SK-N-MC (cell line): ENCODE measurements around the gene GOLGA2.

Experiments
- DNase-seq: peaks from one replicate; pipeline ENCODE4 v3.0.0-alpha.2; 2011; ENCODE audit warnings: low read depth, low spot score
- H3K27ac ChIP-seq: fragments of 200-600 bp; sonication (generic); 2 replicates; pipeline ENCODE4 v1.5.1; 2016; ENCODE audit warnings: mixed run types
- H3K36me3 ChIP-seq: fragments of 200-600 bp; sonication (generic); 2 replicates; pipeline ENCODE4 v1.6.1; 2017; ENCODE audit warnings: antibody characterized with exemption, low read length, mixed read lengths; ENCODE audit not compliant: insufficient read depth
- H3K4me3 ChIP-seq: fragments of 200-600 bp; sonication (generic); 2 replicates; pipeline ENCODE4 v1.5.1; 2016
- H3K9ac ChIP-seq: fragments of 200-600 bp; sonication (generic); 2 replicates; pipeline ENCODE4 v1.8.0; 2017; ENCODE audit warnings: mixed run types, mixed read lengths; ENCODE audit not compliant: insufficient read length
- H3K9me3 ChIP-seq: fragments of 200-600 bp; sonication (generic); 2 replicates; pipeline ENCODE4 v1.6.1; 2017; ENCODE audit warnings: low read depth, mild to moderate bottlenecking, antibody characterized with exemption, low read length, moderate library complexity, mixed read lengths
- EZH2 ChIP-seq: fragments of 200-600 bp; sonication (generic); IDR thresholded peaks from one replicate; pipeline ENCODE4 v1.6.1; 2017; ENCODE audit warnings: antibody characterized with exemption
- FOXP2 ChIP-seq: optimal IDR thresholded peaks from 2 replicates; pipeline ENCODE3; 2011; ENCODE audit warnings: mild to moderate bottlenecking, moderate library complexity; ENCODE audit not compliant: insufficient read depth; ENCODE audit errors: extremely low read length, control extremely low read depth
- POLR2AphosphoS5 ChIP-seq: IDR thresholded peaks from 2 replicates; pipeline ENCODE4 v1.6.1; 2012; ENCODE audit warnings: mild to moderate bottlenecking, low read depth, low read length, borderline replicate concordance

Gene GOLGA2

GRCh38 chr9:128316421-128316820 lies 40.6 kb upstream of the GOLGA2 start:
- H3K9ac ChIP-seq, result no peak overlapping the region
- no peak for TF ChIP-seq EZH2
- TF ChIP-seq POLR2AphosphoS5, result no peak
- TF ChIP-seq FOXP2, result no peak
- DNase-seq, result no peak
- no peak overlapping the region for H3K4me3 ChIP-seq
- no peak overlapping the region for H3K27ac ChIP-seq
- peaks cover 35% of the 10 kb centered on the region; the same call in 1 of the 2 replicates for H3K36me3 ChIP-seq
- H3K9me3 ChIP-seq, result no peaks in the 10 kb centered on the region

GRCh38 chr9:128314697-128315096 lies 38.9 kb upstream of the GOLGA2 start:
- Histone ChIP-seq H3K4me3 (no peak overlapping the region), H3K36me3 (peaks cover 46% of the 10 kb centered on the region)

GRCh38 chr9:128310461-128310860 lies 34.7 kb upstream of the GOLGA2 start:
- no peak for DNase-seq
- H3K4me3 ChIP-seq, result no peak overlapping the region
- peaks cover 38% of the 10 kb centered on the region for H3K36me3 ChIP-seq
- H3K9me3 ChIP-seq, result no peaks in the 10 kb centered on the region
- no peak overlapping the region for H3K9ac ChIP-seq
- TF ChIP-seq EZH2 (no peak), FOXP2 (no peak), POLR2AphosphoS5 (no peak)
- no peak overlapping the region for H3K27ac ChIP-seq

More at GRCh38 chr9:128314697-128315096, 38.9 kb upstream of the GOLGA2 start:
- no peak for TF ChIP-seq EZH2
- no peak for TF ChIP-seq POLR2AphosphoS5
- no peak for TF ChIP-seq FOXP2
- DNase-seq, result no peak
- Histone ChIP-seq H3K27ac (no peak overlapping the region), H3K9me3 (no peaks in the 10 kb centered on the region), H3K9ac (no peak overlapping the region)

- Histone ChIP-seq H3K36me3 (peaks cover 31% of the 10 kb centered on the region), H3K4me3 (no peak overlapping the region), H3K27ac (no peak overlapping the region), H3K9me3 (no peaks in the 10 kb centered on the region), H3K9ac (no peak overlapping the region)
- DNase-seq, result no peak
- TF ChIP-seq FOXP2 (no peak), EZH2 (no peak), POLR2AphosphoS5 (no peak)
Measured at GRCh38 chr9:128309551-128309950, 33.7 kb upstream of the GOLGA2 start.

- no peak overlapping the region for H3K9ac ChIP-seq
- H3K36me3 ChIP-seq, result peaks cover 13% of the 10 kb centered on the region; the same call in 1 of the 2 replicates
- TF ChIP-seq POLR2AphosphoS5 (no peak), FOXP2 (no peak), EZH2 (no peak)
- no peak overlapping the region for H3K4me3 ChIP-seq
- H3K27ac ChIP-seq, result no peak overlapping the region
- no peak for DNase-seq
- H3K9me3 ChIP-seq, result no peaks in the 10 kb centered on the region
Measured at GRCh38 chr9:128304971-128305288, 29.1 kb upstream of the GOLGA2 start.

- Histone ChIP-seq H3K4me3 (no peak overlapping the region), H3K9me3 (no peaks in the 10 kb centered on the region), H3K36me3 (peaks cover 7% of the 10 kb centered on the region; the same call in 1 of the 2 replicates), H3K9ac (no peak overlapping the region), H3K27ac (0 out of 2 replicates have a peak overlapping the region, but pooled peaks have one; percentile 13)
- TF ChIP-seq FOXP2 (no peak), POLR2AphosphoS5 (no peak), EZH2 (no peak)
- no peak for DNase-seq
Measured at GRCh38 chr9:128304136-128304970, 28.5 kb upstream of the GOLGA2 start.

- no peak for DNase-seq
- no peak overlapping the region for H3K9ac ChIP-seq
Measured at GRCh38 chr9:128298535-128299482, 23.0 kb upstream of the GOLGA2 start.

GRCh38 chr9:128297221-128297773 lies 21.5 kb upstream of the GOLGA2 start:
- DNase-seq, result no peak
- Histone ChIP-seq H3K36me3 (no peaks in the 10 kb centered on the region), H3K27ac (no peak overlapping the region), H3K9me3 (no peaks in the 10 kb centered on the region), H3K4me3 (no peak overlapping the region), H3K9ac (no peak overlapping the region)
- TF ChIP-seq FOXP2, result no peak
- TF ChIP-seq POLR2AphosphoS5, result no peak
- TF ChIP-seq EZH2, result no peak

More at GRCh38 chr9:128298535-128299482, 23.0 kb upstream of the GOLGA2 start:
- Histone ChIP-seq H3K9me3 (no peaks in the 10 kb centered on the region), H3K4me3 (no peak overlapping the region), H3K36me3 (no peaks in the 10 kb centered on the region), H3K27ac (no peak overlapping the region)
- TF ChIP-seq POLR2AphosphoS5 (no peak), FOXP2 (no peak), EZH2 (no peak)
